Stimulated activated memory B cell treated with anti-CD40 and anti-IgM and Interleukin-4, amounts not matched to agents 10 μg/mL and 1 μg/mL and 100 μg/mL, for 72 hours (primary cell): ENCODE results near the gene HSBP1L1.
"Not testable (repeated sequence)": the region's sequence is repeated elsewhere in the genome, so short reads cannot be mapped to it uniquely, and the experiment has no call there.

Experiments
- ATAC-seq: fragments of 150-1000 bp; cut with Tn5 transposase; 2 replicates; pipeline ENCODE4 v1.10.0; 2021
- H3K27ac Mint-ChIP-seq: one replicate; pipeline ENCODE4 v1.8.0; 2022; ENCODE audit warnings: mild to moderate bottlenecking, mixed read lengths
- H3K27me3 Mint-ChIP-seq: one replicate; pipeline ENCODE4 v1.8.0; 2022; ENCODE audit warnings: mixed read lengths
- H3K36me3 Mint-ChIP-seq: one replicate; pipeline ENCODE4 v1.8.0; 2022; ENCODE audit warnings: mixed read lengths
- H3K4me1 Mint-ChIP-seq: one replicate; pipeline ENCODE4 v1.8.0; 2022; ENCODE audit warnings: mixed read lengths
- H3K4me3 Mint-ChIP-seq: one replicate; pipeline ENCODE4 v1.8.0; 2022; ENCODE audit warnings: mild to moderate bottlenecking, moderate library complexity, mixed read lengths
- H3K9me3 Mint-ChIP-seq: one replicate; pipeline ENCODE4 v1.8.0; 2022; ENCODE audit warnings: mixed read lengths

HSBP1L1 gene

GRCh38 chr18:79975985-79976680, 11.7 kb downstream of the HSBP1L1 start:
- Mint-ChIP-seq H3K9me3 (no peaks in the 10 kb centered on the region), H3K4me3 (no peak overlapping the region), H3K36me3 (peaks cover 53% of the 10 kb centered on the region), H3K27me3 (no peaks in the 10 kb centered on the region), H3K27ac (peak overlapping the region; percentile 29), H3K4me1 (peaks cover 15% of the 10 kb centered on the region)
- no peak for ATAC-seq

DNA sequence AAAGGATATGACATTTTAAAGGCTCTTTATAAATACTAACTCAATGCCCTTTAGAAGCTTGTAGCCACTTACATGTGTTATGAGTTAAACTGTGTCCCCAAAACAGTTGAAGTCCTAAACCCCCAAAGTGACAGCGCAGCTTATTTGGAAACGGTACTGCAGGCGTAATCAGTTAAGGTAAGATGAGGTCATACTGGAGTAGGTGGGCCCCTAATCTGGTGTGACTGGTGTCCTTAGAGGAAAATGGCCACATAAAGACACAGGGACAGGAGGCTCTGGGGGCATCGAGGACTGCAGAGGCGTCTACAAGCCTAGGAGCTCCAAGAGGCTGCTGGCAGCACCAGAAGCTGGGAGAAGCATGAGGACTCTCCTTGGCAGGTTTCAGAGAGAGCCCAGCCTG, 15.4 kb downstream of the HSBP1L1 start:
- no peak for ATAC-seq
- Mint-ChIP-seq H3K27me3 (no peaks in the 10 kb centered on the region), H3K27ac (no peak overlapping the region), H3K4me3 (no peak overlapping the region), H3K4me1 (peaks cover 45% of the 10 kb centered on the region), H3K36me3 (peaks cover 37% of the 10 kb centered on the region), H3K9me3 (no peaks in the 10 kb centered on the region)

GRCh38 chr18:79980585-79980984, 16.1 kb downstream of the HSBP1L1 start:
- peaks cover 48% of the 10 kb centered on the region for H3K4me1 Mint-ChIP-seq
- H3K4me3 Mint-ChIP-seq: no peak overlapping the region
- H3K27ac Mint-ChIP-seq: no peak overlapping the region
- ATAC-seq: no peak
- H3K27me3 Mint-ChIP-seq: no peaks in the 10 kb centered on the region
- peaks cover 36% of the 10 kb centered on the region for H3K36me3 Mint-ChIP-seq
- no peaks in the 10 kb centered on the region for H3K9me3 Mint-ChIP-seq

DNA sequence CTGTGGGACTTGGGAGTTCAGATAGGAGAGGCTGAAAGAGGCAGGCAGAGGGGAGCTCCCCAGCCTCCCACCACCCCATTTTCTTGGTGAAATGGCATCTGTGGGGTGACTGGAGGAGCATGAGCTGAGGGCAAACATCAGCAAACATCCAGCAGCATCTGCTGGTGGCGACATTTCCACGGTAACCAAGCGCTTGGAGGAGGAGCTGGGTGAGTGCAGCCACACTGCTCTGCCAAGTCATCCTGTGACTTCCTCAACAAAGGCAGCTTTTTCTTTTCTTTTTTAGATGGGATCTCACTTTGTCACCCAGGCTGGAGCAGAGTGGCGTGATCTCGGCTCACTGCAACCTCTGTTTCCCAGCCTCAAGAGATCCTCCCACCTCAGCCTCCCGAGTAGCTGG, 18.3 kb downstream of the HSBP1L1 start:
- H3K27ac Mint-ChIP-seq: no peak overlapping the region
- no peaks in the 10 kb centered on the region for H3K27me3 Mint-ChIP-seq
- peaks cover 63% of the 10 kb centered on the region for H3K4me1 Mint-ChIP-seq
- H3K9me3 Mint-ChIP-seq: no peaks in the 10 kb centered on the region
- H3K4me3 Mint-ChIP-seq: no peak overlapping the region
- peaks cover 42% of the 10 kb centered on the region for H3K36me3 Mint-ChIP-seq
- ATAC-seq: no peak

- peak overlapping the region; percentile 26 for H3K27ac Mint-ChIP-seq
- no peak for ATAC-seq
These were observed 18.8 kb downstream of the HSBP1L1 start for GRCh38 chr18:79983253-79983652.

GRCh38 chr18:79983793-79984192, 19.4 kb downstream of the HSBP1L1 start:
- H3K27me3 Mint-ChIP-seq: no peaks in the 10 kb centered on the region
- peaks cover 42% of the 10 kb centered on the region for H3K36me3 Mint-ChIP-seq
- H3K27ac Mint-ChIP-seq: peak overlapping the region; percentile 26
- no peak for ATAC-seq
- no peak overlapping the region for H3K4me3 Mint-ChIP-seq
- no peaks in the 10 kb centered on the region for H3K9me3 Mint-ChIP-seq
- H3K4me1 Mint-ChIP-seq: peaks cover 63% of the 10 kb centered on the region

More at GRCh38 chr18:79983253-79983652, 18.8 kb downstream of the HSBP1L1 start:
- H3K9me3 Mint-ChIP-seq: no peaks in the 10 kb centered on the region
- H3K4me1 Mint-ChIP-seq: peaks cover 63% of the 10 kb centered on the region
- peaks cover 42% of the 10 kb centered on the region for H3K36me3 Mint-ChIP-seq
- no peaks in the 10 kb centered on the region for H3K27me3 Mint-ChIP-seq
- H3K4me3 Mint-ChIP-seq: no peak overlapping the region

GRCh38 chr18:79985172-79985571, 20.7 kb downstream of the HSBP1L1 start:
- H3K4me3 Mint-ChIP-seq: no peak overlapping the region
- peaks cover 34% of the 10 kb centered on the region for H3K36me3 Mint-ChIP-seq
- peaks cover 62% of the 10 kb centered on the region for H3K4me1 Mint-ChIP-seq
- no peak for ATAC-seq
- H3K27me3 Mint-ChIP-seq: no peaks in the 10 kb centered on the region
- H3K9me3 Mint-ChIP-seq: no peaks in the 10 kb centered on the region
- no peak overlapping the region for H3K27ac Mint-ChIP-seq

- Mint-ChIP-seq H3K36me3 (peaks cover 33% of the 10 kb centered on the region), H3K4me1 (peaks cover 59% of the 10 kb centered on the region), H3K4me3 (peak overlapping the region; percentile 80), H3K9me3 (no peaks in the 10 kb centered on the region), H3K27ac (peak overlapping the region; percentile 91), H3K27me3 (no peaks in the 10 kb centered on the region)
- ATAC-seq: no peak
These were observed 22.3 kb downstream of the HSBP1L1 start for GRCh38 chr18:79986726-79987125.

- Mint-ChIP-seq H3K9me3 (no peaks in the 10 kb centered on the region), H3K4me1 (peaks cover 51% of the 10 kb centered on the region), H3K36me3 (peaks cover 24% of the 10 kb centered on the region), H3K27ac (peak overlapping the region; percentile 91), H3K4me3 (peak overlapping the region; percentile 80), H3K27me3 (no peaks in the 10 kb centered on the region)
- ATAC-seq: no peak
These were observed 23.1 kb downstream of the HSBP1L1 start for GRCh38 chr18:79987566-79987965.

- Mint-ChIP-seq H3K4me3 (peak overlapping the region; percentile 80), H3K9me3 (no peaks in the 10 kb centered on the region), H3K4me1 (peaks cover 47% of the 10 kb centered on the region), H3K27ac (peak overlapping the region; percentile 91), H3K36me3 (peaks cover 22% of the 10 kb centered on the region), H3K27me3 (no peaks in the 10 kb centered on the region)
- peak; percentile 83 for ATAC-seq
These were observed 23.6 kb downstream of the HSBP1L1 start for GRCh38 chr18:79988071-79988450.

DNA sequence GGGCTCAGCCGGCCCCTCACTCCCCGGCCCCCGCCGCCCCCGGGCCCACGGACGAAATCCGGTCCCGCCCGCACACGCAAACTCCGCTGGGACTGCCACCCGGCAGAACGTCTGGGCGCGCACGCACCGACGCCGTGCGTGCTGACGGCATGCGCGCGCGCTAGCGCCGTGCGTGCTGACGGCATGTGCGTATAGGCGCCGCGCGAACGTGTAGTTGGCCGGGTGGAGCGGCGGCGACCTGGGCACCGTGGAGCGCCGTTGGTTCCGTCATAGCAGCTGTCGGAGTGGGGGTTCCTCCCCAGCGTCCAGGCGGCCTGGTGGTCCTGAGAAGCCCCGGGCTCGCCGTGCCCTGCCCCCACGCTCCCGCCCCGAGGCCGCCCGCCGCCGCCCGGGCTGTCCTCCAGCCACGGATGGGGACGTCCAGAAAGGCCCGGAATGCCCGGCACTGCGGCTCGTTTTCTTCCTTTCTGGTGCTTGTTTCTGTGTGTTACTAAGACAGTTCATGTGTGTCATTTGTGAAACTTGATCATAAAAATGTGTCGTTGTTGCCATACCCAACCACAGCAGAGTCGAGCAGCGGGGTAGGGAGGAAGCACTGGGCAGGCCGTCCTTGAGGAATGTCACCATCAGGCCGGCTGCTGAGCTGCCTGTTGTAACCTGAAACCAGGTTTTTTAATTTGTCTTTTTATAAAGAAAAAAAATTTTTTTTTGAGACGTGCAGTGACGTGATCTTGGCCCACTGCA, 24.2 kb downstream of the HSBP1L1 start, which contains the start of gene TXNL4A:
Gene TXNL4A (minus strand): TSS at position 113 of the 744 bp plus-strand sequence. CDS start 171 bp downstream, outside the sequence.
- peak within 1 kb of the TSS; percentile 92 for H3K4me3 Mint-ChIP-seq
- ATAC-seq: peak; percentile 99

DNA sequence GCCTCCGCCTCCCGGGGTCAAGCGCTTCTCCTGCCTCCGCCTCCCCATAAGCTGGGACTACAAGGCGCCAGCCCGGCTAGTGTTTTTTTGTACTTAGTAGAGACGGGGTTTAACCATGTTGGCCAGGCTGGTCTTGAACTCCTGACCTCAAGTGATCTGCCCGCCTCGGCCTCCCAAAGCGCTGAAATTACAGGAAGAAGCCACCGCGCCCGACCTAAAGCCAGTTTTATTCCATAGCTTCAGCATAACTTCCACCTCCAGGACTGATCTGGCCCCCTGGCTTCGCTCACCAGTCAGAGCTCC, 24.7 kb downstream of the HSBP1L1 start:
- Mint-ChIP-seq H3K4me1 (peaks cover 36% of the 10 kb centered on the region), H3K27me3 (no peaks in the 10 kb centered on the region), H3K9me3 (no peaks in the 10 kb centered on the region), H3K36me3 (peaks cover 17% of the 10 kb centered on the region), H3K27ac (peak overlapping the region; percentile 91), H3K4me3 (peak overlapping the region; percentile 92)
- no peak for ATAC-seq

More for the DNA sequence above, 24.2 kb downstream of the HSBP1L1 start, which contains the start of gene TXNL4A:
- Mint-ChIP-seq H3K4me1 (peaks cover 41% of the 10 kb centered on the region), H3K9me3 (no peaks in the 10 kb centered on the region), H3K27me3 (no peaks in the 10 kb centered on the region), H3K27ac (peak within 1 kb of the TSS; percentile 91), H3K36me3 (peaks cover 22% of the 10 kb centered on the region)

DNA sequence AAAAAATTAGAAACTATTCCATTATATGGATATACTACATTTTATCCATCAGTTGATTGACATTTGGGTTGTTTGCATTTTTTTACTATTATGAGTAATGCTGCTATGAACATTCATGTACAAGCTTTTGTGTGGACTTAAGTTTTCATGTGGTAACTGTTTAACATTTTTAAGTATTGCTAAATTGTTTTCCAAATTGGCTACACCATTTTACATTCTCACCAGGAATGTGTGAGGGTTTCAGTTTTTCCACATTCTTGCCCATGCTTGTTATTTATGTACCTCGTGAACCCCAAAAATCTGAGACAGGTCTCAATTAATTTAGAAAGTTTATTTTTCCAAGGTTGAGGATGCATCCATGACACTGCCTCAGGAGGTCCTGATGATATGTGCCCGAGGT, 27.1 kb downstream of the HSBP1L1 start:
- no peaks in the 10 kb centered on the region for H3K9me3 Mint-ChIP-seq
- H3K27ac Mint-ChIP-seq: no peak overlapping the region
- no peak overlapping the region for H3K4me3 Mint-ChIP-seq
- ATAC-seq: no peak
- H3K4me1 Mint-ChIP-seq: peaks cover 19% of the 10 kb centered on the region
- peaks cover 6% of the 10 kb centered on the region for H3K36me3 Mint-ChIP-seq
- peaks cover 6% of the 10 kb centered on the region for H3K27me3 Mint-ChIP-seq

- not testable (repeated sequence) for H3K9me3 Mint-ChIP-seq, H3K4me3 Mint-ChIP-seq, H3K27ac Mint-ChIP-seq, H3K4me1 Mint-ChIP-seq, ATAC-seq, H3K27me3 Mint-ChIP-seq
- peaks cover 11% of the 10 kb centered on the region for H3K36me3 Mint-ChIP-seq
These were observed 35.3 kb downstream of the HSBP1L1 start for GRCh38 chr18:79999701-80000100.

GRCh38 chr18:80000877-80001276, 36.4 kb downstream of the HSBP1L1 start:
- Mint-ChIP-seq H3K27me3 (peaks cover 10% of the 10 kb centered on the region), H3K4me1 (peaks cover 10% of the 10 kb centered on the region), H3K4me3 (no peak overlapping the region), H3K36me3 (peaks cover 11% of the 10 kb centered on the region), H3K9me3 (peaks cover 7% of the 10 kb centered on the region), H3K27ac (no peak overlapping the region)
- no peak for ATAC-seq

DNA sequence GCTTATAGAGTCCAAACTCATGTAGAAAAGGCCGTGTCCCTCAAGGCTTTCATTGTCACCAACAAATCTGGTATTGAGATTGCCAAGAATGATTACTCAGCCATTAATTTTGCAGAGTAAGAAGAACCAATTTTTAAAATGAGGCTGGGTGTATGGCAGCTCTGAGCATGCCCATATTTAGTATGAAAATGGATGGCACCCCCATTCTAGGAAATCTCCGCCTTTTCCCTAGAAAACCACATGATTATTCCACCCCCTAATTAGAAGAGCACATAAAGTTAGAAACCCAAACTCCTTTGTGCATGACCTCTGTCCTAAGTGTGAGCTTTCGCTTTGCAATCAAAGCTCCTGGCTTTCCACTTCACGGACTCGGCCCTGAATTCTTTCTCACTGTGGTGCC, 38.0 kb downstream of the HSBP1L1 start:
- Mint-ChIP-seq H3K36me3 (peaks cover 11% of the 10 kb centered on the region), H3K4me3 (no peak overlapping the region)
- no peak for ATAC-seq

More for the DNA sequence above, 38.0 kb downstream of the HSBP1L1 start:
- peaks cover 14% of the 10 kb centered on the region for H3K9me3 Mint-ChIP-seq
- no peak overlapping the region for H3K27ac Mint-ChIP-seq
- H3K27me3 Mint-ChIP-seq: no peaks in the 10 kb centered on the region
- peaks cover 10% of the 10 kb centered on the region for H3K4me1 Mint-ChIP-seq
